HEK293 (cell line): ENCODE results near the gene TARDBP.

ENCODE experiments used
- CTCF ChIP-seq: fragments of 450-650 bp; formaldehyde crosslinking; IDR thresholded peaks from 2 replicates; pipeline ENCODE4 v1.5.1; 2016; ENCODE audit warnings: missing biosample characterization, missing genetic modification characterization
- GLIS1 ChIP-seq: fragments of 450-650 bp; formaldehyde crosslinking; IDR thresholded peaks from 2 replicates; pipeline ENCODE4 v1.5.1; 2016; ENCODE audit warnings: missing biosample characterization, missing genetic modification characterization
- ZNF449 ChIP-seq: fragments of 450-650 bp; formaldehyde crosslinking; IDR thresholded peaks from 2 replicates; pipeline ENCODE4 v1.5.1; 2017; ENCODE audit warnings: missing biosample characterization, mild to moderate bottlenecking, missing genetic modification characterization, moderate library complexity
- ZNF670 ChIP-seq: fragments of 450-650 bp; formaldehyde crosslinking; IDR thresholded peaks from 2 replicates; pipeline ENCODE4 v1.5.1; 2016; ENCODE audit warnings: missing biosample characterization, missing genetic modification characterization, low read depth

- TF ChIP-seq ZNF449 (tag by site-specific recombination) (no peak), CTCF (tag by site-specific recombination) (no peak), ZNF670 (tag by site-specific recombination) (no peak), GLIS1 (tag by site-specific recombination) (no peak)
Observed at GRCh38 chr1:11064942-11065341, 52.5 kb downstream of the TARDBP start.
